ENCODE results near the gene PCDHGC3. TPM values are rescaled to one million over a fixed set of nuclear protein-coding genes. Genes with fewer than 3 reads are reported as not detected.

PCDHGC3 gene
- total RNA-seq, 1 experiment from 2014 or later: 112 TPM

- H3K27me3 ChIP-seq (replicated peaks; ENCODE audit: insufficient read depth, low read depth, low read length, poor library complexity): no peaks in the 10 kb centered on the region
- no peak for DNase-seq (ENCODE audit: low spot score)
- peaks cover 16% of the 10 kb centered on the region for H3K36me3 ChIP-seq (ENCODE audit: insufficient read depth, low read length, poor library complexity, severe bottlenecking)
- peak overlapping the region; percentile 94 for H3K27ac ChIP-seq (ENCODE audit: low read depth, low read length, poor library complexity, severe bottlenecking)
- intact Hi-C loops (cut with micrococcal nuclease; ENCODE audit: unreplicated experiment): no loop called here
- peaks cover 59% of the 10 kb centered on the region for H3K4me1 ChIP-seq (ENCODE audit: insufficient read depth, low read length, poor library complexity, severe bottlenecking)
- TF ChIP-seq CTCF (conservative IDR thresholded peaks at IDR 0.05; ENCODE audit: low read depth, low read length) (no peak), EZH2 (IDR thresholded peaks at IDR 0.05; ENCODE audit: borderline replicate concordance, low read depth, low read length, poor library complexity, severe bottlenecking) (no peak)
- H3K4me3 ChIP-seq (ENCODE audit: low read depth, low read length, poor library complexity, severe bottlenecking): no peak overlapping the region
- H3K9me3 ChIP-seq (ENCODE audit: low read depth, low read length, poor library complexity, severe bottlenecking): no peaks in the 10 kb centered on the region
- ChIA-PET CTCF (no interaction called here), POLR2A (ENCODE audit: low non-redundant PET) (interaction anchor here (0.5 kb wide), 1 partner anchor 62 kb away, joined by 9 read pairs; the partner anchor contains the start of gene PCDHGA12)
- BruUV-seq (replicated peaks): no TSS peak
Measured at GRCh38 chr5:141492168-141492885, 16.6 kb downstream of the PCDHGC3 start.

GRCh38 chr5:141493500-141494422 lies 18.0 kb downstream of the PCDHGC3 start:
- ChIA-PET CTCF (no interaction called here), POLR2A (ENCODE audit: low non-redundant PET) (no interaction called here)
- no TSS peak for BruUV-seq (replicated peaks)
- H3K36me3 ChIP-seq (ENCODE audit: insufficient read depth, low read length, poor library complexity, severe bottlenecking): peaks cover 16% of the 10 kb centered on the region
- H3K27me3 ChIP-seq (replicated peaks; ENCODE audit: insufficient read depth, low read depth, low read length, poor library complexity): no peaks in the 10 kb centered on the region
- H3K9me3 ChIP-seq (ENCODE audit: low read depth, low read length, poor library complexity, severe bottlenecking): no peaks in the 10 kb centered on the region
- peaks cover 57% of the 10 kb centered on the region for H3K4me1 ChIP-seq (ENCODE audit: insufficient read depth, low read length, poor library complexity, severe bottlenecking)
- peak overlapping the region; percentile 94 for H3K27ac ChIP-seq (ENCODE audit: low read depth, low read length, poor library complexity, severe bottlenecking)
- TF ChIP-seq EZH2 (IDR thresholded peaks at IDR 0.05; ENCODE audit: borderline replicate concordance, low read depth, low read length, poor library complexity, severe bottlenecking): no peak
- no peak for TF ChIP-seq CTCF (conservative IDR thresholded peaks at IDR 0.05; ENCODE audit: low read depth, low read length)
- H3K4me3 ChIP-seq (ENCODE audit: low read depth, low read length, poor library complexity, severe bottlenecking): peak overlapping the region; percentile 41
- no peak for DNase-seq (ENCODE audit: low spot score)
- intact Hi-C loops (cut with micrococcal nuclease; ENCODE audit: unreplicated experiment): loop anchor here (2.0 kb wide), 1 partner anchor 17 kb away; no protein-coding TSS in a partner anchor

GRCh38 chr5:141494761-141495452 lies 19.1 kb downstream of the PCDHGC3 start:
- POLR2A ChIA-PET (ENCODE audit: low non-redundant PET): no interaction called here
- Histone ChIP-seq H3K4me3 (ENCODE audit: low read depth, low read length, poor library complexity, severe bottlenecking) (peak overlapping the region; percentile 41), H3K9me3 (ENCODE audit: low read depth, low read length, poor library complexity, severe bottlenecking) (no peaks in the 10 kb centered on the region), H3K36me3 (ENCODE audit: insufficient read depth, low read length, poor library complexity, severe bottlenecking) (peaks cover 12% of the 10 kb centered on the region), H3K27ac (ENCODE audit: low read depth, low read length, poor library complexity, severe bottlenecking) (peak overlapping the region; percentile 94), H3K4me1 (ENCODE audit: insufficient read depth, low read length, poor library complexity, severe bottlenecking) (peaks cover 51% of the 10 kb centered on the region), H3K27me3 (replicated peaks; ENCODE audit: insufficient read depth, low read depth, low read length, poor library complexity) (no peaks in the 10 kb centered on the region)
- BruUV-seq (replicated peaks): no TSS peak
- CTCF ChIA-PET: interaction anchor here (1.1 to 1.2 kb wide), 2 partner anchors 18 to 30 kb away, joined by 6 to 7 read pairs; no protein-coding TSS in a partner anchor
- TF ChIP-seq CTCF (conservative IDR thresholded peaks at IDR 0.05; ENCODE audit: low read depth, low read length) (no peak), EZH2 (IDR thresholded peaks at IDR 0.05; ENCODE audit: borderline replicate concordance, low read depth, low read length, poor library complexity, severe bottlenecking) (no peak)
- peak; percentile 86 for DNase-seq (ENCODE audit: low spot score)
- intact Hi-C loops (cut with micrococcal nuclease; ENCODE audit: unreplicated experiment): loop anchor here (2.0 kb wide), 1 partner anchor 18 kb away; no protein-coding TSS in a partner anchor

All from A673 (cell line).